KMS-11 (cell line): Measurements from ENCODE around the gene DNASE1.

Source experiments
- H2AFZ ChIP-seq: fragments of 200-600 bp; sonication (generic); 2 replicates; pipeline ENCODE4 v1.6.1; 2016; ENCODE audit warnings: antibody characterized with exemption, mixed run types, low read depth
- H3K27ac ChIP-seq: fragments of 200-600 bp; sonication (generic); 2 replicates; pipeline ENCODE4 v1.6.1; 2016; ENCODE audit warnings: mild to moderate bottlenecking, mixed run types
- H3K27me3 ChIP-seq: fragments of 200-600 bp; sonication (generic); 2 replicates; pipeline ENCODE4 v1.6.1; 2017; ENCODE audit warnings: mild to moderate bottlenecking, low read depth, mixed run types, moderate library complexity; ENCODE audit not compliant: insufficient read depth
- H3K36me3 ChIP-seq: fragments of 200-600 bp; sonication (generic); 2 replicates; pipeline ENCODE4 v1.6.1; 2017; ENCODE audit warnings: mild to moderate bottlenecking, mixed run types; ENCODE audit not compliant: insufficient read depth
- H3K4me1 ChIP-seq: fragments of 200-600 bp; sonication (generic); 2 replicates; pipeline ENCODE4 v1.6.1; 2016; ENCODE audit warnings: mild to moderate bottlenecking, low read depth, mixed run types; ENCODE audit not compliant: poor library complexity, severe bottlenecking
- H3K4me2 ChIP-seq: fragments of 200-600 bp; sonication (generic); 2 replicates; pipeline ENCODE4 v1.7.0; 2016; ENCODE audit warnings: mild to moderate bottlenecking, mixed run types
- H3K4me3 ChIP-seq: fragments of 200-600 bp; sonication (generic); IDR thresholded peaks from 2 replicates; pipeline ENCODE4 v1.6.1; 2017; ENCODE audit warnings: low read depth, low read length, mixed read lengths; ENCODE audit not compliant: insufficient read depth
- H3K79me2 ChIP-seq: fragments of 200-600 bp; sonication (generic); 2 replicates; pipeline ENCODE4 v1.6.1; 2016; ENCODE audit warnings: low read depth, mixed run types; ENCODE audit not compliant: insufficient read depth
- H3K9ac ChIP-seq: fragments of 200-600 bp; sonication (generic); 2 replicates; pipeline ENCODE4 v1.6.1; 2016; ENCODE audit warnings: mild to moderate bottlenecking, mixed run types
- H4K20me1 ChIP-seq: fragments of 200-600 bp; sonication (generic); 2 replicates; pipeline ENCODE4 v1.6.1; 2016; ENCODE audit warnings: mild to moderate bottlenecking, mixed run types; ENCODE audit not compliant: insufficient read depth
- TF ChIP-seq, protein P1 (sequence below): fragments of 200-600 bp; sonication (generic); conservative IDR thresholded peaks from 2 replicates; pipeline ENCODE4 v1.6.1; 2017; ENCODE audit warnings: low read depth, mild to moderate bottlenecking, antibody characterized with exemption, low read length, moderate library complexity, mixed read lengths

The DNASE1 gene

DNA sequence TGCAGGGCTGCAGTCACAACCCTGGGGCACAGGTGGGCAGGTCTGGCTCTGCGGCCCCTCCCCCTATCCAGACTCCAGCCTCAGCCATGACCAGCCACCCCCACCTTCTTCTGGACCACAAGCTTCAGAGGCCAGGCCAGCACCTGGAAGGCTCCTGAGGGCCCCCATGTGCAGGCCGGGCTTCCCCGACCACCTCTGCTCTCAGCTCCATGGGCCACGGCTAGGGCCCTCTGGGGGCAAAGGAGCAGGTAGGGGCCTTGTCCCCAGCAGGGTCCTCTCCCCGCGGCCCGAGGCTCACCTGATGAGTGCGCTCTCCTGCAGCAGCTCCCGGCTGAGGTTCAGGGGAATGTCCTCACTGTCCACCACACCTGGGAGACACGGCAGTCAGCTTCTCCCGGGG is 16.9 kb downstream of the DNASE1 start:
- TF ChIP-seq, protein P1, sequence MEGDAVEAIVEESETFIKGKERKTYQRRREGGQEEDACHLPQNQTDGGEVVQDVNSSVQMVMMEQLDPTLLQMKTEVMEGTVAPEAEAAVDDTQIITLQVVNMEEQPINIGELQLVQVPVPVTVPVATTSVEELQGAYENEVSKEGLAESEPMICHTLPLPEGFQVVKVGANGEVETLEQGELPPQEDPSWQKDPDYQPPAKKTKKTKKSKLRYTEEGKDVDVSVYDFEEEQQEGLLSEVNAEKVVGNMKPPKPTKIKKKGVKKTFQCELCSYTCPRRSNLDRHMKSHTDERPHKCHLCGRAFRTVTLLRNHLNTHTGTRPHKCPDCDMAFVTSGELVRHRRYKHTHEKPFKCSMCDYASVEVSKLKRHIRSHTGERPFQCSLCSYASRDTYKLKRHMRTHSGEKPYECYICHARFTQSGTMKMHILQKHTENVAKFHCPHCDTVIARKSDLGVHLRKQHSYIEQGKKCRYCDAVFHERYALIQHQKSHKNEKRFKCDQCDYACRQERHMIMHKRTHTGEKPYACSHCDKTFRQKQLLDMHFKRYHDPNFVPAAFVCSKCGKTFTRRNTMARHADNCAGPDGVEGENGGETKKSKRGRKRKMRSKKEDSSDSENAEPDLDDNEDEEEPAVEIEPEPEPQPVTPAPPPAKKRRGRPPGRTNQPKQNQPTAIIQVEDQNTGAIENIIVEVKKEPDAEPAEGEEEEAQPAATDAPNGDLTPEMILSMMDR = no peak
- H3K9ac ChIP-seq = no peak overlapping the region
- no peaks in the 10 kb centered on the region for H3K79me2 ChIP-seq
- no peak overlapping the region for H2AFZ ChIP-seq
- no peak overlapping the region for H3K4me2 ChIP-seq
- H3K36me3 ChIP-seq = peaks cover 10% of the 10 kb centered on the region; the same call in 1 of the 2 replicates
- no peaks in the 10 kb centered on the region for H3K4me1 ChIP-seq
- no peak overlapping the region for H3K27ac ChIP-seq
- H3K4me3 ChIP-seq = no peak overlapping the region
- H4K20me1 ChIP-seq = no peaks in the 10 kb centered on the region
- no peaks in the 10 kb centered on the region for H3K27me3 ChIP-seq

DNA sequence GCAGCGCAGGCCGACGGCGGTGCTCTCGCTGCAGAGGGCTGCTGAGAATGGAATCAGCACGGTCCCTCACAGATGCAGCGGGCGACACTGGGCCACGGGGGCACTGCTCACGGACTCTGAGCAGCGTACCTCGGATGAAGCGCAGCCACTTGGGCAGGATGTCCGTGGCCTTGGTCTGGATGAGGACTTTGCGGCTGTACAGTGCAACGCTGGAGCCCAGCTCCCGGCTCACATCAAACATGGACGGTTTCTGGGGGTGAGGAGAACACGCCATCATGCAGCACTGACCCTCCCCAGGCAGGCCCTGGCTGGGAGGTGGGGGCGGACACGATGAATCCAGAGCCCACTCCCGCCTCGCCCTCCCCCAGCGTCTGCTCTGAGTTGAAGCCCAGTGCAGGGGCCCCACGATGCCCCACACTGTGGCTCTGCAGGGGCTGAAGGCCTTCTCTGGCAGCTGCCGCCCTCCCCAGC is 18.1 kb downstream of the DNASE1 start:
- H3K27me3 ChIP-seq = no peaks in the 10 kb centered on the region
- H3K79me2 ChIP-seq = no peaks in the 10 kb centered on the region
- no peak overlapping the region for H3K4me3 ChIP-seq
- TF ChIP-seq, protein P1 = no peak
- no peak overlapping the region for H2AFZ ChIP-seq
- H3K9ac ChIP-seq = no peak overlapping the region
- no peaks in the 10 kb centered on the region for H4K20me1 ChIP-seq
- H3K27ac ChIP-seq = no peak overlapping the region
- H3K4me2 ChIP-seq = no peak overlapping the region
- no peaks in the 10 kb centered on the region for H3K4me1 ChIP-seq
- peaks cover 11% of the 10 kb centered on the region; the same call in 1 of the 2 replicates for H3K36me3 ChIP-seq

DNA sequence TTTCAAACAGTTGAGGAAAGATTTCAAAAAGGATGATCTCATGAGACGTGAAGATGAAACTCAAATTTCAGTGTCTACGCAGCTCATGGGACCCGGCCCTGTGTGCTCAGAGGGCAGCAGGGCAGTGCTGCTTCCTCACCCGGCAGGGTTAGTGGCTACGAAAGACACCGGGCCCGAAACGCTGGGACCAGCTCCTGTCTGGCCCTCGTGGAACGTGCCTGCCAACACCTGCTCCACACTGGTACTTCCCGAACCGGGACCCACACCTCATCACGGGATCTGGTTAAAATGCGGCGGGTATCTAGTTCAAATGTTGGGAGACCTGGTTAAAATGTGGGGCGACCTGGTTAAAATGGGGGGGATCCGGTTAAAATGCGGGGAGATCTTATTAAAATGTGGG is 18.7 kb downstream of the DNASE1 start:
- H3K27me3 ChIP-seq = no peaks in the 10 kb centered on the region
- peaks cover 17% of the 10 kb centered on the region; the same call in 1 of the 2 replicates for H3K36me3 ChIP-seq
- no peak overlapping the region for H3K4me2 ChIP-seq
- no peak overlapping the region for H3K27ac ChIP-seq
- no peak overlapping the region for H2AFZ ChIP-seq
- TF ChIP-seq, protein P1 = no peak
- H3K4me1 ChIP-seq = no peaks in the 10 kb centered on the region
- no peak overlapping the region for H3K4me3 ChIP-seq
- H3K9ac ChIP-seq = no peak overlapping the region
- H3K79me2 ChIP-seq = no peaks in the 10 kb centered on the region
- H4K20me1 ChIP-seq = no peaks in the 10 kb centered on the region

DNA sequence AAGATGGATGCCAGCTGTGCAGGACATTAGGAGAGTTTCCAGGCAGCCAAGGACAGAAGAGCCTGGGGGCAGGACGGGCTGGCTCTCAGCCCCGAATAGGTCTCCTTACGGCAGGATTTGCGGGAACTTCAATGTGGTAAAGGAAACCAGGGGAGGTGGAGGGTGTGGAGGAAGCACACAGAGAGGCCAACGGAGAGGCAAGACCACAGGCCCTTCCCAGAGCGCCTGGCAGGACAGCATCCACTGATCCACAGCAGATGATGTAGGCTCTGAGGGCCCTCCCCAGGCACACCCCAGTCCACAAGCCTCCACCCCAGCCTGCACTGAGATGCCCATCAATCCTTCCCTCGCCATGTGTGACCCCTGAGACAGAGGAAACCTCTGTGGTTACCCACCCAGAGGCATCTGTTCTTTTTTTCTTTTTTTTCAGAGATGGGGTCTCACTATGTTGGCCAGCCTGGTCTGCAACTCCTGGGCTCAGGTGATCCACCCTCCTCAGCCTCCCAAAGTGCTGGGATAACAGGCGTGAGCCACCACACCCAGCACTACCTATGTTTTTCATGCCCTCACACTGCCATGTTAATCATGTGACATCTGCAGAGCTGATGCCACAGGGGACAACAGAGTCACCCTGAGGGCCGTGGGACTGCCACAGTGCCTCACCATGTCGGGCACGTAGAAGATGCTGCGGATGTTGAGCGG is 19.3 kb downstream of the DNASE1 start:
- no peaks in the 10 kb centered on the region for H3K79me2 ChIP-seq
- TF ChIP-seq, protein P1 = no peak
- no peak overlapping the region for H3K27ac ChIP-seq
- no peak overlapping the region for H3K9ac ChIP-seq
- no peak overlapping the region for H3K4me3 ChIP-seq
- peaks cover 17% of the 10 kb centered on the region; the same call in 1 of the 2 replicates for H3K36me3 ChIP-seq
- no peaks in the 10 kb centered on the region for H3K4me1 ChIP-seq
- no peaks in the 10 kb centered on the region for H3K27me3 ChIP-seq
- H4K20me1 ChIP-seq = no peaks in the 10 kb centered on the region
- H2AFZ ChIP-seq = no peak overlapping the region
- no peak overlapping the region for H3K4me2 ChIP-seq
